ENCODE measurements around the gene IKBKE. TPM values are rescaled to one million over a fixed set of nuclear protein-coding genes. Genes with fewer than 3 reads are reported as not detected.

The IKBKE gene
- total and polyA plus RNA-seq, 9 donors, result 3.4 to 6.2 (median 4.0) TPM

DNA sequence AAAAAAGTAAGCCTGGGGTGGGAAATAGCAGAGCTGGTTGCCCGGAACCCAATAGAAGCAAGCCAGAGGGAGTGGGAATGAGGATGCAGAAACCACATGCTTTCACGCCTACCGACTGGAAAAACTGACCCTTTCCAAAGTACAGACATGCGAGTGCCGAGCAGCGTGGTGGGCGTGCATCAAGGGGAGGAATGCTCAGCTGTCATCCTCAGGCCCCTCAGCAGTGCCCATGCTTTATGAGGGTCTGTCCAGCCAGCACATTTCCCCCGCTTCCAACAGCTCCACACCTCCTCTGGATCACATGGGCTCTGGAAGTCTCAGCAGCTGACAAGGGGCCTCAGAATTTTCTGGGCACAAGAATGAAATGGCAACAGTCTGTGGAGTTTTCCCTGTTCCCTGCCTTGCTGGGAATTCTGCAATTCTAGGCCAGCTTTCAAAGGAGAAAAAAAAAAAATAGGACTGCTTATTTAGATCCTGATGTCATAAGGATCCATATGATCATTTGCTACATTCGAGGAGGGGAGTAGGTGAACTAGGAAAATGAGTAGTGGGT is 19.1 kb upstream of the IKBKE start:
- Histone ChIP-seq H3K36me3 (ENCODE audit: control insufficient read depth, insufficient read depth, low read length) (peaks cover 85% of the 10 kb centered on the region), H3K27me3 (ENCODE audit: control insufficient read depth, insufficient read depth, low read length) (no peaks in the 10 kb centered on the region), H3K4me3 (ENCODE audit: low read length) (no peak overlapping the region), H3K27ac (ENCODE audit: low read length) (peak overlapping the region; percentile 67), H3K4me1 (ENCODE audit: control insufficient read depth, insufficient read depth, low read length) (peaks cover 58% of the 10 kb centered on the region), H3K9me3 (replicated peaks; ENCODE audit: control insufficient read depth, low read depth, low read length) (no peaks in the 10 kb centered on the region)
- 61% methylated on average over 8 of the region's 9 CpGs for WGBS (ENCODE audit: insufficient coverage)
- DNase-seq, result peak; percentile 85

DNA sequence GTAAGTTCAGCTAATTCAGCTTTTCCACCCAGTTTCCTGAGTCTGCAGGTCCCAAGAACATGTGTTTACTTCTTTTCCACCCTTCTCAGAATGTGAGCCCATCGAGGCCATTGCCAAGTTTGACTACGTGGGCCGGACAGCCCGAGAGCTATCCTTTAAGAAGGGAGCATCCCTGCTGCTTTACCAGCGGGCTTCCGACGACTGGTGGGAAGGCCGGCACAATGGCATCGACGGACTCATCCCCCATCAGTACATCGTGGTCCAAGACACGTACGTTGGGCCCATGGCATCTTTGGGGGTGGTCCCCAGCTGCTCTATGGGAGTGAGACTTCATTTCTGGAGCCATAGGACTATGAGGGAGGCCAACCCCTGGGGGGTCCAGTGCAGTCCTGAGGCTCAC is 17.2 kb upstream of the IKBKE start:
- H3K27me3 ChIP-seq (ENCODE audit: control insufficient read depth, insufficient read depth, low read length), result no peaks in the 10 kb centered on the region
- WGBS (ENCODE audit: insufficient coverage), result 89% methylated on average over 7 of the region's 13 CpGs
- no peak overlapping the region for H3K27ac ChIP-seq (ENCODE audit: low read length)
- H3K9me3 ChIP-seq (replicated peaks; ENCODE audit: control insufficient read depth, low read depth, low read length), result no peaks in the 10 kb centered on the region
- peaks cover 86% of the 10 kb centered on the region for H3K36me3 ChIP-seq (ENCODE audit: control insufficient read depth, insufficient read depth, low read length)
- peaks cover 44% of the 10 kb centered on the region for H3K4me1 ChIP-seq (ENCODE audit: control insufficient read depth, insufficient read depth, low read length)
- no peak overlapping the region for H3K4me3 ChIP-seq (ENCODE audit: low read length)
- DNase-seq, result no peak

DNA sequence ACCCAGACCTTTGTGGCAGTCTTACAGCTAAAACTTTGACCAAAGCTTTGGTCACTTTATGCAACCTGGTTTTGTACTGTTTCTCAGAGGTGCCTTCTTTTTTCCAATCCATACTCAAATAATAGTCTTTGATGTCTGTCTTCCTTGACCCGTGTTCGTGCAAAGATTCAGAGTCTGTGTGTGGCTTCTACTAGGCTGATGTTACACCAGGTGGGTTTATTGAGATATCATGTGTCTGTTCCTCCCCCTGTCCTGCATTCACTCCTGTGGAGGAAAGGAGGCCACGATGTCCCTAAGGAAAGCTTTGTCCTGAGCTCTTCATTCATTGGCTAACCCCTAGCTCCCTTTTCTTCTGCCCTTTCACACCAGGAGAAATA is 15.0 kb upstream of the IKBKE start:
- H3K4me3 ChIP-seq (ENCODE audit: low read length), result no peak overlapping the region
- WGBS (ENCODE audit: insufficient coverage), result 71% methylated on average over 1 of the region's 3 CpGs
- no peak for DNase-seq
- H3K27ac ChIP-seq (ENCODE audit: low read length), result no peak overlapping the region
- peaks cover 34% of the 10 kb centered on the region for H3K4me1 ChIP-seq (ENCODE audit: control insufficient read depth, insufficient read depth, low read length)
- no peaks in the 10 kb centered on the region for H3K27me3 ChIP-seq (ENCODE audit: control insufficient read depth, insufficient read depth, low read length)
- H3K9me3 ChIP-seq (replicated peaks; ENCODE audit: control insufficient read depth, low read depth, low read length), result no peaks in the 10 kb centered on the region
- H3K36me3 ChIP-seq (ENCODE audit: control insufficient read depth, insufficient read depth, low read length), result peaks cover 85% of the 10 kb centered on the region

DNA sequence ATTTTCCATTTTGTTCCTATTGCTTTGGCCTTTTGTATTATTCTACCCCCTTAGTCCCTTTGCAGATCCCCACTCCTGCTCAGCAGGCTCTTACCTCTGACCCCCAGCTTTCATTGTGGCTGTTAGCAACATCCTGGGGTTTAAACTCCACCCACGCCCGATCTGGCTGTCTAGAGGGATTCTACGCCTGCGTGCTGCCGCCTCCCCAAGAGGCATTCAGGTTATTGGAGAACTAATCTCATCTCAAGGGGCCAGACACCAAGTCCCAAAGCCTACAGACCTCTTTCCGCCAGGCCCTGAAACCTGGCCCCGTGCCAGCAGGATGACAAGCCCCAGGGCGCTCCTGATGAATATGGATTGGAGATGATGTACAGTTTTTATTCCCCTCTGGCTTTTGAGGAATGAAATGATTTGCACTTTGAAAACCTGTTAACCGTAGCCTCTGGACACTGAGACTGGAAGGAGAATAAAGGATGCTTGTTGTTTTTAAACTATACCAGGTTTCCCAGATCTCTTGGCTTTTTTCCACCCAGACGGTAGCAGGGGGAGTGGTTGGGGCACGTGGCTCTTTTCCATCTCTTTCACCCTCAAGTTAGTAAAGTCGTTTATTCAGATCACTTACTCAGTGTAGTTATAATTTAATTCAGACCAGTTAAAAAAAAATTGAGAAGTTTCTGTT is 14.5 kb upstream of the IKBKE start:
- WGBS (ENCODE audit: insufficient coverage), result 44% methylated on average over 6 of the region's 12 CpGs
- Histone ChIP-seq H3K27me3 (ENCODE audit: control insufficient read depth, insufficient read depth, low read length) (no peaks in the 10 kb centered on the region), H3K4me3 (ENCODE audit: low read length) (no peak overlapping the region), H3K36me3 (ENCODE audit: control insufficient read depth, insufficient read depth, low read length) (peaks cover 81% of the 10 kb centered on the region), H3K27ac (ENCODE audit: low read length) (no peak overlapping the region), H3K4me1 (ENCODE audit: control insufficient read depth, insufficient read depth, low read length) (peaks cover 29% of the 10 kb centered on the region), H3K9me3 (replicated peaks; ENCODE audit: control insufficient read depth, low read depth, low read length) (no peaks in the 10 kb centered on the region)
- no peak for DNase-seq

DNA sequence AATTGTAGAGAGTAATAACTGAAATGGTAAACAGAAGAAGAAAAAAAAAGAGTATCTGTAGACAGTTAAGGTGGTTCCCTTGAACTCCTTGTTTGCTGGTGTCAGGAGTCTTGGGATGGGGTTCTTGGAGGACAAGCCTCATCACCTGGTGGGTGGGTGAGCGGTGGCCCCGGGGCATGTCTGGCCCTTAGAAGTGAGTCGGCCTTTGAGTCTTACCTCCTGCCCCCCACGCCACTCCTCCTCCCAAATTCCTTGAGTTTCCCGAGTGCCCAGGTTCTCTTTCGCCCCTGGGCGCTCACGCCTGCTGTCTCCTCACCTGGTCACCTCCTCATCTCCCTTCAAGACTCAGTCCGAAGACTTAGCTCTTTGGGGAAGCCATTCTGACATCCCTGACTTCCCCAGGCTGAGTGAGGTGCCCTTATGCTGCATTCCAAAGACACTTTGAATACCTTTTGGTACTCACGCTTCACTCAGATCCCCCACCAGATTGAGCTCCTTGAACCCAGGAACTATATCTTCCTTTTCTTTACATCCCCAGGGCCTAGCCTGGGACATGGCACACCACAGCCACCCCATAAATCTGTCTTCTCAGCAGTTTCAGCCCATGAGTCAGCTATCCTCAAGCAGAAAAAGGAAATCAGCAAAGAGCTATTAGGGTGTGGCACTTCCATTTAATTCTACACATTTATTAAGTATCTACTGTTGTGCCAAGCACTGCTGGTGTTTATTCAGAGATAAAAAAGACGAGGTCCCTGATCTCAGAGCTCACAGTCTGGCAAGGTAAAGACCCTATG is 13.5 kb upstream of the IKBKE start:
- no peak for DNase-seq
- H3K4me3 ChIP-seq (ENCODE audit: low read length), result no peak overlapping the region
- peaks cover 81% of the 10 kb centered on the region for H3K36me3 ChIP-seq (ENCODE audit: control insufficient read depth, insufficient read depth, low read length)
- H3K27me3 ChIP-seq (ENCODE audit: control insufficient read depth, insufficient read depth, low read length), result no peaks in the 10 kb centered on the region
- H3K4me1 ChIP-seq (ENCODE audit: control insufficient read depth, insufficient read depth, low read length), result peaks cover 29% of the 10 kb centered on the region
- no peak overlapping the region for H3K27ac ChIP-seq (ENCODE audit: low read length)
- 87% methylated on average over 8 of the region's 11 CpGs for WGBS (ENCODE audit: insufficient coverage)
- H3K9me3 ChIP-seq (replicated peaks; ENCODE audit: control insufficient read depth, low read depth, low read length), result no peaks in the 10 kb centered on the region

GRCh38 chr1:206457408-206458120 is 12.7 kb upstream of the IKBKE start:
- peaks cover 28% of the 10 kb centered on the region for H3K4me1 ChIP-seq (ENCODE audit: control insufficient read depth, insufficient read depth, low read length)
- no peaks in the 10 kb centered on the region for H3K9me3 ChIP-seq (replicated peaks; ENCODE audit: control insufficient read depth, low read depth, low read length)
- H3K36me3 ChIP-seq (ENCODE audit: control insufficient read depth, insufficient read depth, low read length), result peaks cover 83% of the 10 kb centered on the region
- WGBS (ENCODE audit: insufficient coverage), result 68% methylated on average over 5 of the region's 6 CpGs
- no peak for DNase-seq
- H3K27me3 ChIP-seq (ENCODE audit: control insufficient read depth, insufficient read depth, low read length), result no peaks in the 10 kb centered on the region
- H3K4me3 ChIP-seq (ENCODE audit: low read length), result no peak overlapping the region
- H3K27ac ChIP-seq (ENCODE audit: low read length), result no peak overlapping the region

GRCh38 chr1:206459703-206460102 is 10.6 kb upstream of the IKBKE start:
- Histone ChIP-seq H3K27ac (ENCODE audit: low read length) (peak overlapping the region; percentile 20), H3K27me3 (ENCODE audit: control insufficient read depth, insufficient read depth, low read length) (no peaks in the 10 kb centered on the region), H3K4me1 (ENCODE audit: control insufficient read depth, insufficient read depth, low read length) (peaks cover 28% of the 10 kb centered on the region), H3K9me3 (replicated peaks; ENCODE audit: control insufficient read depth, low read depth, low read length) (no peaks in the 10 kb centered on the region), H3K36me3 (ENCODE audit: control insufficient read depth, insufficient read depth, low read length) (peaks cover 86% of the 10 kb centered on the region), H3K4me3 (ENCODE audit: low read length) (no peak overlapping the region)
- WGBS (ENCODE audit: insufficient coverage), result 93% methylated on average over 4 of the region's 4 CpGs
- no peak for DNase-seq

- H3K27me3 ChIP-seq (ENCODE audit: control insufficient read depth, insufficient read depth, low read length), result no peaks in the 10 kb centered on the region
- H3K4me3 ChIP-seq (ENCODE audit: low read length), result no peak overlapping the region
- H3K9me3 ChIP-seq (replicated peaks; ENCODE audit: control insufficient read depth, low read depth, low read length), result no peaks in the 10 kb centered on the region
- H3K4me1 ChIP-seq (ENCODE audit: control insufficient read depth, insufficient read depth, low read length), result peaks cover 18% of the 10 kb centered on the region
- DNase-seq, result peak; percentile 80
- 28% methylated on average over 5 of the region's 17 CpGs for WGBS (ENCODE audit: insufficient coverage)
- H3K27ac ChIP-seq (ENCODE audit: low read length), result peak overlapping the region; percentile 78
- peaks cover 73% of the 10 kb centered on the region for H3K36me3 ChIP-seq (ENCODE audit: control insufficient read depth, insufficient read depth, low read length)
Measured at GRCh38 chr1:206460836-206461426, 9.3 kb upstream of the IKBKE start.

DNA sequence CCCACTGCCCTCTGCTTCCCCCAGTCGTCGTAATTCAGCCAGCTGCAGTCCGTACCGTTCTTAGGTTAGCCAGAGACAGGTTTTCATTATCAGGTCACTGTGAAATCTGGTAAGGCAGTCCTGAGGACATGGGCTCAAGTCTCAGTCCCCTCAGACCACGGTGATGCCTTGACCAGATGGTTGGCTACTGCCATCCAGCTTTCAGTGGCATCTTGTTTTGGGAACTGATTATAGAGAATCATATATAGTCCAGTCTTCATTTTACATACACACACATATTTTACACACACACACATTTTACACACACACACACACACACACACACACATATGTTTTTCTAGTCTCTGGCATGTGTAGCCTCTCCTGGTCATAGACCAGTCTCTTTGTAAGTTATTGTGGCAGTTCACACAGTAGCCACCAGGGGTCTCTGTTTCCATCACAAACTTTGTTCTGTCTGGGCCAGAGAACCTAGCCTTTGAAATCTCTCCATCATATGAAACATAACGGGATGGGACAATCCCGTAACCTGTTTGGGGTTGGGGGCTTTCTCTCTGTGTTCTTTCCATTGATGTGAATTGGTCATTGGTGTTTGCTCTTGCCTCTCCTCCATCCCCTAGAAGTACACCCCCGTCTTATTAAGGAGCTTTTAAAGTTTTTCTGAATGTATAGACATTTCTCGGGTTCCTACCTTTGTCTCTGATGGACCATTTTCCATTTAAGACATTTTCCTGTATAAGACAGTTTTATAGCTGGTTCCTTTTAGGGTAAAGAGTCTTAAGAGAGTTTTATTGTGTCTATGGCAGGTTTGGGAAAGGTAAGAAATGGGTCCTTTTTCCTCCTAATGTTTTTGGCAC is 8.4 kb upstream of the IKBKE start:
- no peak overlapping the region for H3K4me3 ChIP-seq (ENCODE audit: low read length)
- no peaks in the 10 kb centered on the region for H3K9me3 ChIP-seq (replicated peaks; ENCODE audit: control insufficient read depth, low read depth, low read length)
- H3K4me1 ChIP-seq (ENCODE audit: control insufficient read depth, insufficient read depth, low read length), result peaks cover 11% of the 10 kb centered on the region
- peak overlapping the region; percentile 78 for H3K27ac ChIP-seq (ENCODE audit: low read length)
- peaks cover 64% of the 10 kb centered on the region for H3K36me3 ChIP-seq (ENCODE audit: control insufficient read depth, insufficient read depth, low read length)
- no peaks in the 10 kb centered on the region for H3K27me3 ChIP-seq (ENCODE audit: control insufficient read depth, insufficient read depth, low read length)
- peak; percentile 90 for DNase-seq
- WGBS (ENCODE audit: insufficient coverage), result 61% methylated on average over 4 of the region's 9 CpGs

All from muscle of leg (tissue), 11 donors.